Activated B cell treated with CpG ODN at 0.5 μM for 24 hours (primary cell): ENCODE measurements around the gene APOBEC3F. TPM values are rescaled to one million over a fixed set of nuclear protein-coding genes. Genes with fewer than 3 reads are reported as not detected.
"Not testable (repeated sequence)": the region's sequence is repeated elsewhere in the genome, so short reads cannot be mapped to it uniquely, and the experiment has no call there.

Experiments
- ATAC-seq: fragments of 200-7000 bp; cut with Tn5 transposase; one replicate; pipeline ENCODE4 v1.10.0; 2021; ENCODE audit warnings: low read depth, mild to moderate bottlenecking, moderate library complexity
- CTCF ChIA-PET: fragments of 350-600 bp; sonication (Branson Sonifier 250); formaldehyde crosslinking; loops from one replicate; lab custom pipeline; 2021; ENCODE audit warnings: antibody characterized with exemption; lab: Charles Lee
- POLR2A ChIA-PET: fragments of 350-600 bp; sonication (Branson Sonifier 250); formaldehyde crosslinking; loops from one replicate; lab custom pipeline; 2021; ENCODE audit warnings: antibody characterized with exemption; lab: Charles Lee
- DNase-seq: peaks from one replicate; pipeline ENCODE4 v3.0.0; 2022
- H3K27ac Mint-ChIP-seq: one replicate; pipeline ENCODE4 v1.8.0; 2020; ENCODE audit warnings: mixed read lengths
- H3K27me3 Mint-ChIP-seq: one replicate; pipeline ENCODE4 v1.8.0; 2021; ENCODE audit warnings: mixed read lengths
- H3K36me3 Mint-ChIP-seq: one replicate; pipeline ENCODE4 v1.8.0; 2021; ENCODE audit warnings: low read depth, mixed read lengths
- H3K4me1 Mint-ChIP-seq: one replicate; pipeline ENCODE4 v1.8.0; 2021; ENCODE audit warnings: mixed read lengths
- H3K4me3 Mint-ChIP-seq: one replicate; pipeline ENCODE4 v1.8.0; 2020; ENCODE audit warnings: mild to moderate bottlenecking, mixed read lengths
- H3K9me3 Mint-ChIP-seq: one replicate; pipeline ENCODE4 v1.8.0; 2020; ENCODE audit warnings: mixed read lengths
- intact Hi-C: fragments of 100-400 bp; cut with micrococcal nuclease; formaldehyde crosslinking; loops from one replicate; pipeline ENCODE4 v1.15.1; 2024
- total RNA-seq: library from RNA; stranded (reverse); gene quantifications from 2 replicates; pipeline ENCODE4 v1.2.3, GENCODE V29; 2022
- TF ChIP-seq, protein P1 (sequence below): fragments of 200-600 bp; IDR thresholded peaks from one replicate; pipeline ENCODE4 v1.8.0; 2022; ENCODE audit warnings: antibody characterized with exemption, mild to moderate bottlenecking

Gene APOBEC3F
- total RNA-seq, 1 donor from 2014 or later, result 82.4 TPM

DNA sequence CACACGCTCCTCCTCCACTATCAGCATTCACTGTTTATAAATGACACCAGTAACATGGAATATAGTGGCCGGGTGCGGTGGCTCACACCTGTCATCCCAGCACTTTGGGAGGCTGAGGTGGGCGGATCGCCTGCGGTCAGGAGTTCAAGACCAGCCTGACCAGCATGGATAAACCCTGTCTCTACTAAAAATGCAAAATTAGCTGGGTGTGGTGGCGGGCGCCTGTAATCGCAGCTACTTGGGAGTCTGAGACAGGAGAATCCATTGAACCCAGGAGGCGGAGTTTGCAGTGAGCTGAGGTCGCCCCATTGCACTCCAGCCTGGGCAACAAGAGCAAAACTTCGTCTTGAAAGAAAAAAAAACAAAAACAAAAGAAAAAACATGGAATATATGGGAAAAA, 37.2 kb downstream of the APOBEC3F start:
- peak overlapping the region; percentile 93 for H3K4me3 Mint-ChIP-seq
- ChIA-PET CTCF (interaction anchor here (0.6 to 0.7 kb wide), 2 partner anchors 11 to 538 kb away, joined by 3 to 4 read pairs; no protein-coding TSS in a partner anchor), POLR2A (interaction anchor here (0.6 to 16.5 kb wide), 8 partner anchors 11 to 1506 kb away, joined by 3 to 212 read pairs (median 4); partner anchors contain the start of gene APOBEC3H)
- ATAC-seq, H3K27me3 Mint-ChIP-seq, H3K9me3 Mint-ChIP-seq, DNase-seq: not testable (repeated sequence)
- intact Hi-C loops, result loop anchor here (1.0 kb wide), 2 partner anchors 12 to 22 kb away; no protein-coding TSS in a partner anchor
- H3K27ac Mint-ChIP-seq, result peak overlapping the region; percentile 91
- peaks cover 45% of the 10 kb centered on the region for H3K36me3 Mint-ChIP-seq
- peaks cover 80% of the 10 kb centered on the region for H3K4me1 Mint-ChIP-seq

DNA sequence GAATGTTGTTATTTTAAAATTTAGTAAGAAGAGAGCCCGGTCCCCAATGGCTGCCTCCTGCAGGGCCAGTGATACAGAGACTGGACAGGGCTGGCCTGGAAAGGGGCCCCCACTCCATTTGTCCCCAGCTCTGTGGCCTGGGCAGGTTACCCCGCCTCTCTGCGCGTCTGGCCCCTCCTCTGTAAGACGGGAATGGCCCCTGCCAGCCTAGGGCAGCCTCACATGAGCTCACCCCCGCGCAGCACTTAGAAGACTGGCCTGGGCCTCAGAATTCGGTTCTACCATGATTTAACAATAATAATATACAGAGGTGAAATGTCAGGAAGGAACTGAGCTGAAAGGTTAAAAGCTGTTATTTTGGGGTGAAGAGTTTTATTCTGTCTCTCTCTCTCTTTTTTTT, 37.7 kb downstream of the APOBEC3F start:
- TF ChIP-seq, protein P1, sequence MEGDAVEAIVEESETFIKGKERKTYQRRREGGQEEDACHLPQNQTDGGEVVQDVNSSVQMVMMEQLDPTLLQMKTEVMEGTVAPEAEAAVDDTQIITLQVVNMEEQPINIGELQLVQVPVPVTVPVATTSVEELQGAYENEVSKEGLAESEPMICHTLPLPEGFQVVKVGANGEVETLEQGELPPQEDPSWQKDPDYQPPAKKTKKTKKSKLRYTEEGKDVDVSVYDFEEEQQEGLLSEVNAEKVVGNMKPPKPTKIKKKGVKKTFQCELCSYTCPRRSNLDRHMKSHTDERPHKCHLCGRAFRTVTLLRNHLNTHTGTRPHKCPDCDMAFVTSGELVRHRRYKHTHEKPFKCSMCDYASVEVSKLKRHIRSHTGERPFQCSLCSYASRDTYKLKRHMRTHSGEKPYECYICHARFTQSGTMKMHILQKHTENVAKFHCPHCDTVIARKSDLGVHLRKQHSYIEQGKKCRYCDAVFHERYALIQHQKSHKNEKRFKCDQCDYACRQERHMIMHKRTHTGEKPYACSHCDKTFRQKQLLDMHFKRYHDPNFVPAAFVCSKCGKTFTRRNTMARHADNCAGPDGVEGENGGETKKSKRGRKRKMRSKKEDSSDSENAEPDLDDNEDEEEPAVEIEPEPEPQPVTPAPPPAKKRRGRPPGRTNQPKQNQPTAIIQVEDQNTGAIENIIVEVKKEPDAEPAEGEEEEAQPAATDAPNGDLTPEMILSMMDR, result no peak
- POLR2A ChIA-PET, result interaction anchor here (0.6 to 16.5 kb wide), 7 partner anchors 11 to 1506 kb away, joined by 3 to 212 read pairs (median 3); partner anchors contain the start of gene APOBEC3H
- no peaks in the 10 kb centered on the region for H3K27me3 Mint-ChIP-seq
- no peaks in the 10 kb centered on the region for H3K9me3 Mint-ChIP-seq
- DNase-seq, result no peak
- CTCF ChIA-PET, result interaction anchor here (0.6 to 0.7 kb wide), 2 partner anchors 11 to 538 kb away, joined by 3 to 4 read pairs; no protein-coding TSS in a partner anchor
- peaks cover 79% of the 10 kb centered on the region for H3K4me1 Mint-ChIP-seq
- peak overlapping the region; percentile 91 for H3K27ac Mint-ChIP-seq
- H3K36me3 Mint-ChIP-seq, result peaks cover 49% of the 10 kb centered on the region
- intact Hi-C loops, result no loop called here
- no peak for ATAC-seq
- H3K4me3 Mint-ChIP-seq, result peak overlapping the region; percentile 93

DNA sequence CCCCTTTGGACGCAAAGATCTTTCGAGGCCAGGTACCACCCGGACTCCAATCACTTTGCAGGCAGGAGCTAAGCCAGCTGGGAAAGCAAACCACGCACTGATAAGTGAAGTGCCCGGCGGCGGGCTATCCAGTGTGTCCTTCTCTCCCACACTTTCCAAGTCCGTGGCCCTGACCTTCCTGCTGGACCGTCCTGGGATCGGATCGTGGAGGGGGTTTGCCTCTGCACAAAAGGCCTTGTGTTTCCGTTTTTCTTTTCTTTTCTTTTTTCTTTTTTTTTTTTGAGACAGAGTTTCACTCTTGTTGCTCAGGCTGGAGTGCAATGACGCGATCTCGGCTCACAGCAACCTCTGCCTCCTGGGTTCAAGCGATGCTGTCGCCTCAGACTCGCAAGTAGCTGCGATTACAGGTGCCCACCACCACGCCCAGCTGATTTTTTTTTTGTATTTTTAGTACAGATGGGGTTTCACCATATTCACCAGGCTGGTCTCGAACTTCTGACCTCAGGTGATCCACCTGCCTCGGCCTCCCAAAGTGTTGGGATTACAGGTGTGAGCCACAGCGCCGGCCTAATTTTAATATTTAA, 38.5 kb downstream of the APOBEC3F start:
- Mint-ChIP-seq H3K27ac (peak overlapping the region; percentile 91), H3K4me3 (peak overlapping the region; percentile 7), H3K4me1 (peaks cover 70% of the 10 kb centered on the region), H3K36me3 (peaks cover 55% of the 10 kb centered on the region)
- ChIA-PET POLR2A (interaction anchor here (0.7 to 16.5 kb wide), 7 partner anchors 12 to 76 kb away, joined by 3 to 212 read pairs (median 3); partner anchors contain the start of gene APOBEC3H), CTCF (interaction anchor here (1.7 kb wide), 1 partner anchor 20 kb away, joined by 6 read pairs; no protein-coding TSS in a partner anchor)
- H3K9me3 Mint-ChIP-seq, DNase-seq, ATAC-seq, intact Hi-C loops, H3K27me3 Mint-ChIP-seq: not testable (repeated sequence)

DNA sequence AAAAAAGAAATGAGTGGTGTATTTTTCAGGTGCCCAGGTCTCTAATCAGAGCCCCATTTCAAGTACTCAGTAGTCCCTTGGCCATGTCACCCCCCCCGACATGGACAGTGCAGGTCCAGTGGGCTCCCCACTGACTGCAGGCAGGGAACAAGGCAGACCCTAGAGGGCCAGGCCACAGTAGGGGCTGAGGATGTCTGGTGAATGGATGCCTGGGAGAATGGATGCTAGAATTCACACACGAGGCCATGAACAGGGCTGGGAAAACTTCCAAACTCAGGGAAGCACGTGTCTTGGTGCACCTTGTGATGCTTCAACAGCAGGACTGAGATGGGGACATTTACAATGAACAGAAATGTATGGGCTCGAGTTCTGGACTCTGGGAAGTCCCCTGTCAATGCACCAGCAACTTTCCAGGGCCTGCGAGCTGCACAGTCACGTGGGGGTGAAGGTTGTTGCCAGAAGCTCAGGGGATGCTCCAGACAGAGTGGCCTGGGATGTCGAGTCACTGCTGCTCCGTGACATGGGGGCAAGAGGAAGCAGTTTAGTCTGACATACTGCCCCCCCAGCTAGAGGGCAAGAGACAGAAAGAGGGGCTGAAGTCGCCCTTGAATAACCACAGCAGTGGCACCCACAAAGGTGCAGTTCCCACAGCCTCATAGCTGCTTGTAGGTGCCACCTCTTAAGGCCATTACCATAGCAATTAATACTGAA, 39.5 kb downstream of the APOBEC3F start:
- ATAC-seq (peak; percentile 29), DNase-seq (peak; percentile 43)
- Mint-ChIP-seq H3K9me3 (no peaks in the 10 kb centered on the region), H3K27ac (peak overlapping the region; percentile 79), H3K36me3 (peaks cover 60% of the 10 kb centered on the region), H3K4me3 (peak overlapping the region; percentile 77), H3K27me3 (no peaks in the 10 kb centered on the region), H3K4me1 (peaks cover 63% of the 10 kb centered on the region)
- intact Hi-C loops, result no loop called here
- ChIA-PET POLR2A (interaction anchor here (1.0 to 16.5 kb wide), 7 partner anchors 13 to 66 kb away, joined by 3 to 212 read pairs (median 8); partner anchors contain the start of genes APOBEC3C and APOBEC3H), CTCF (interaction anchor here (1.7 kb wide), 1 partner anchor 19 kb away, joined by 6 read pairs; no protein-coding TSS in a partner anchor)
- TF ChIP-seq, protein P1, result no peak

DNA sequence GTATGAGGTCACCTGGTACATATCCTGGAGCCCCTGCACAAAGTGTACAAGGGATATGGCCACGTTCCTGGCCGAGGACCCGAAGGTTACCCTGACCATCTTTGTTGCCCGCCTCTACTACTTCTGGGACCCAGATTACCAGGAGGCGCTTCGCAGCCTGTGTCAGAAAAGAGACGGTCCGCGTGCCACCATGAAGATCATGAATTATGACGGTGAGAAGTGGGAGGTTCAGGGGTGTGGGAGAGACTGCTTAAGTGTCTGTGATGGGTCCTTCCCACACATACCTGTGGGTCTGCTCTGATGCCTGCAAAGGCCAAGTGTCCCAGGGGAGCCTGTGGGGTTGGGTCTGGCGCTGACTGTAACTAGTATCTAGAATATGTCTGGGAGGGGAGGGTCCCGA, 40.4 kb downstream of the APOBEC3F start:
- peak overlapping the region; percentile 79 for H3K27ac Mint-ChIP-seq
- POLR2A ChIA-PET, result interaction anchor here (1.1 to 16.5 kb wide), 5 partner anchors 14 to 67 kb away, joined by 3 to 212 read pairs (median 8); partner anchors contain the start of genes APOBEC3C and APOBEC3H
- TF ChIP-seq, protein P1, result no peak
- ATAC-seq, result no peak
- peaks cover 67% of the 10 kb centered on the region for H3K36me3 Mint-ChIP-seq
- H3K27me3 Mint-ChIP-seq, result no peaks in the 10 kb centered on the region
- CTCF ChIA-PET, result interaction anchor here (1.7 kb wide), 1 partner anchor 18 kb away, joined by 6 read pairs; no protein-coding TSS in a partner anchor
- intact Hi-C loops, result no loop called here
- H3K4me1 Mint-ChIP-seq, result peaks cover 56% of the 10 kb centered on the region
- H3K4me3 Mint-ChIP-seq, result peak overlapping the region; percentile 19
- DNase-seq, result no peak
- no peaks in the 10 kb centered on the region for H3K9me3 Mint-ChIP-seq
